Bone marrow (tissue), 2 donors: Measurements from ENCODE around the gene TCEAL3.
"Not testable (repeated sequence)": the region's sequence is repeated elsewhere in the genome, so short reads cannot be mapped to it uniquely, and the experiment has no call there.

Experiments
- DNase-seq, 2 donors: peaks; one replicate each; lab custom pipeline; 2025; lab: John Stamatoyannopoulos, UW

TCEAL3 gene

GRCh38 chrX:103607364-103608305, at the start of gene TCEAL3:
Gene TCEAL3, plus strand, starts transcription at chrX:103607963. Its CDS starts 1,102 bp downstream, at chrX:103609065.
- DNase-seq: peak in 1 of 2 donors; percentile 15

- no peak for DNase-seq
Observed at GRCh38 chrX:103560256-103560655, 47.5 kb upstream of the TCEAL3 start.

- no peak for DNase-seq
Observed at GRCh38 chrX:103562801-103563200, 45.0 kb upstream of the TCEAL3 start.

DNA sequence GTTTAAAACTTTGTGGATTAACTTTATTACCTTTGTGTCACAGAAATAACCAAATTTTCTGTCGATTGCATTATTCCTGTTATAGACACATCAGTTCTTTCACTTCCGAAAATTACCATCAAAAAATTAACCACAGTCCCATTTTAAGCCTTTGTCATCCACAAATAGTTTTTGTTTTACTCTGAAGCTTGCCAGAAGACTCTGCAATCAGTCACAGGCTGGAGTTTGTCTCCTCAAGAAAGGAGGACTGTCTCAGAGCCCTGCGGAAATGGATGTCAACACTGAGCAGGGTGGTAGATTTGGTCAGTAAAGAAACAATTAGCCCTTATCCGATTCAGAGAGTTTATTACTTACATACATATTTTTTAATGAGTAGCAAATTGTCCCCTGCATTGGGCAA, 42.6 kb upstream of the TCEAL3 start:
- DNase-seq: no peak

DNA sequence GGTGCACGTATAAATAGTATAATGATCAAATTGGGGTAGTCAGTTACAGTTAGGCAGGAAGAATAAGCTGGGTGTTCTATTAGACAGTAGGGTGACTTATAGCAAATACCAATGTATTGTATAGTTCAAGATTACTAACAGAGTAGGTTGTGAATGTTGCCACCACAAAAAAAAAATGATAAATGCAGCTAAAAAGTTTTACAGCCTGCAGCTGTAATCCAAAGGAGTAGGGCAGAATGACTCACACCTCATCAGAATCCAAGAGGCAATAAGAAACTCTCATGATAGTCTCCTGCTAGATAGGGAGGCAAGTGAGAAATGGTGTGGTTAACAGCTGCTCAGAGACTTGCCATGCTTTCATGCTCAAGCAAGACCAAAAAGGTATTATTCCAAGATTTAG, 42.0 kb upstream of the TCEAL3 start:
- DNase-seq: no peak

DNA sequence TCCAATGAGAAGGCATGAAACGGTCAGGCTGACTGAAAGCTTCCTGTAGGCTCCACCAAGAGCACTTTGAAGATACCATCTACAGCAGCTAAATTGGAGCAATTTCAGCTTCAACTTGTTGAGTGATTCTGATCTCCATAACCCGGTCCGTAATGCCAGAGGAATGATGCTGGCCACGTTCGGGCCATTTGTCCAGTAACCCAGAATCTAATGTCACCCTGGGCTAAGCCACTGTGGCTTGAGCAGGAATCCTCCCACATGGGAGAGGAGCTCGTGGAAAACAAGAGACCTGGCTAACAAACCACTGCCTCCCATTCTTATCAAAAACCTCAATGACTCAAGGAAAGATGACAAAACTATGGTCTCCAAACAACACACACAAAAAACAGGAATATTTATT, 36.6 kb upstream of the TCEAL3 start:
- no peak for DNase-seq

DNA sequence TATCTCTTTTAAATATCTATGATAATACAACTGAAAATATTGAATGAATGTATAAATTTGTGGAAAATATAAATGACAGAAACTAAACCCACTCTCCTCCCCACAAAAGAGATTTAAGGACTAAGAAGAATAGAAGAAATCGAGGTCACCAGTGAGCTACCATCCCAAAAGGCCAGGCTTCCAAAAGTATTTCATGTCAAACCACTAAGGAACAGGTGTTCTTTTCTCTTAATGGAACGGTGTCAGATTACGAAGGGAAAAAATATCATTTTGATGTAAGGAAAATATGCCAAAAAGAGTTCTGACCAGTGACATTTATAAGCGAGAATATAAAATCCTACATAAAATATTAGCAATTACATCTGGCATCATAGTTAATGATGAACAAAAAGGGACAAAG, 36.0 kb upstream of the TCEAL3 start:
- DNase-seq: no peak

GRCh38 chrX:103573202-103573601, 34.6 kb upstream of the TCEAL3 start:
- DNase-seq: no peak

GRCh38 chrX:103584596-103584995, 23.2 kb upstream of the TCEAL3 start:
- DNase-seq: no peak

DNA sequence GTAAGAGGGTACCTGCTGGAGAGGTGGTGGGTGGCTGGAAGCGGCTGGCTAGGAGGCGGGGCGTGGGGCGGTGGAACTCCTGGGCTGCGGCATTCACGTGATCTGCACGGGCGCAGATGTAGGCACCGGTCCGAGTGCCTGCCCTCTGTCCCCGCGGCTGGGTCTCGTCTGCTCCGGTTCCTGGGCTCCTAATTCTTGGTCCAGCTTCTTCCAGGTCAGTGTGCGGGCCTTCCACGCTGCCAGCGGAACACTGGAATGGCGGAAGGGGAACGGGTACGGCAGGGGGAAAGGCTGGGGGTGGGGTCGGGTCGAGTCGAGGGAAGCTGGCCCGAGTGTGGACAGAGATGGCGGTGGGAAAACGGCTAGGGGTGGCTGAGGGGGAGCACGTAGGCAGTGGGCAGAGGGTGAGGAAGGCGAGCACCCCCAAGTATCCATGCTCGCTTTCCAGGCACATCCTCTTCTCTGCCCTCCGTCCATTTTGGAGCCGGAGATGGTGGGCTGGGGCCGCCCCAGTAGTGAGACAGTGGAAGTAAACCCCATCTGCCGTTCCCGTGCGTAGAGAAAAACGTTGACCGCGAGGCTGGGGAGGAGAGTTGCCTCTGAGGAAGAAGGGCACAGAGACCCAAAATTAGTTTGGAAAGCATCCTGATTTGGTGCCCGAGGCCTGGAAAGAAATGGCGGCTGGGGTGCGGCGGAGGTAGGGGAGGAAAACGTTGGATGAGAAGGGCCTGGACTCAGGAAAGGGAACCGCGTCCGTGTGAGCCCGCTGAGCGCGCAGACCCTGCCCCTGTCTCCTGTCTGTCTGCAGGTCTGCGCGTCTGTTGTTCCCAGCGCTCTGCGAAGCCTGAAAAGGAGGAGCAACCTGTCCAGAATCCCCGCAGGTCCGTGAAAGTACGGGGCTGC, 22.1 kb upstream of the TCEAL3 start, which contains the start of gene TCEAL4:
Gene TCEAL4 (plus strand): TSS at position 105 of the 903 bp plus-strand sequence. CDS start 1,161 bp downstream, outside the sequence.
- peak in 1 of 2 donors; percentile 2 for DNase-seq

DNA sequence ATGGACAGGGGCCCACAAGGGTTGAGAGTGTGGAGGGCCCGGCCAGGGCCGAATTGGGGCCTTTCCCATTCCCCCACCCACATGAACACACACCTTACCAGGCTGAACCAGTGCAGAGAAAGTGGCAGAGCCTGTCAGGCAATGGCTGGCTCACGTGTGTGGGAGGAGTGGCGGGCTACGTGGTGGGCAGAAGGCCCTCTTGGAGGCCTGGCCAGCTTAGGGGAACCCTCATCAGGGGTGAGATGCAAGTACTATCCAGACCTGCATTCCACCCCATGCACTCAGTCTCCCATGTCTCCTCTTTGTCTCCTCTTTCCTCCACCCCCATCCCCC, 21.5 kb upstream of the TCEAL3 start:
- no peak for DNase-seq

DNA sequence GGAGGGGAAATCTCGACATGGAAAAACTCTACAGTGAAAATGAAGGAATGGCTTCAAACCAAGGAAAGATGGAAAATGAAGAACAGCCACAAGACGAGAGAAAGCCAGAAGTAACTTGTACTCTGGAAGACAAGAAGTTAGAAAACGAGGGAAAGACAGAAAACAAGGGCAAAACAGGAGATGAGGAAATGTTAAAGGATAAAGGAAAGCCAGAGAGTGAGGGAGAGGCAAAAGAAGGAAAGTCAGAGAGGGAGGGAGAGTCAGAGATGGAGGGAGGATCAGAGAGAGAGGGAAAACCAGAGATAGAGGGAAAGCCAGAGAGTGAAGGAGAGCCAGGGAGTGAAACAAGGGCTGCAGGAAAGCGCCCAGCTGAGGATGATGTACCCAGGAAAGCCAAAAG, 21.1 kb upstream of the TCEAL3 start:
- DNase-seq: no peak

DNA sequence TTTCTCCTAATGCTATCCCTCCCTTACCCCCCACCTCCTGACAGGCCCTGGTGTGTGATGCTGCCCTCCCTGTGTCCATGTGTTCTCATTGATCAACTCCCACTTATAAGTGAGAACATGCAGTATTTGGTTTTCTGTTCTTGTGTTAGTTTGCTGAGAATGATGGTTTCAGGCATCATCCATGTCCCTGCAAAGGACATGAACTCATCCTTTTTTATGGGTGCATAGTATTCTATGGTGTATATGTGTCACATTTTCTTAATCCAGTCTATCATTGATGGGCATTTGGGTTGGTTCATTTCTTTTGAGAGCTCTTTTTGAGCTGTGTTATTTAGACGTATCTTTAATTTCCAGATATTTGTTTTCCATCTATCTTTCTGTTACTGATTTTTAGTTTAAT, 15.5 kb upstream of the TCEAL3 start:
- not testable (repeated sequence) for DNase-seq

DNA sequence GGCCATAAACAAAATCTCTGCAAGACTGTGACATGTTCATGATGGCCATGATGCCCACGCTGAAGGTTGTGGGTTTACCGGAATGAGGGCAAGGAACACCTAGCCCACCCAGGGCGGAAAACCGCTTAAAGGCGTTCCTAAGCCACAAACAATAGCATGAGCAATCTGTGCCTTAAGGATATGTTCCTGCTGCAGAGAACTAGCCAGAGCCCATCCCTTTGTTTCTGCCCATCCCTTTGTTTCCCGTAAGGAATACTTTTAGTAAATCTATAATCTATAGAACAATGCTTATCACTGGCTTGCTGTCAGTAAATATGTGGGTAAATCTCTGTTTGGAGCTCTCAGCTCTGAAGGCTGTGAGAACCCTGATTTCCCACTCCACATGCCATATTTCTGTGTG, 12.6 kb upstream of the TCEAL3 start:
- not testable (repeated sequence) for DNase-seq

DNA sequence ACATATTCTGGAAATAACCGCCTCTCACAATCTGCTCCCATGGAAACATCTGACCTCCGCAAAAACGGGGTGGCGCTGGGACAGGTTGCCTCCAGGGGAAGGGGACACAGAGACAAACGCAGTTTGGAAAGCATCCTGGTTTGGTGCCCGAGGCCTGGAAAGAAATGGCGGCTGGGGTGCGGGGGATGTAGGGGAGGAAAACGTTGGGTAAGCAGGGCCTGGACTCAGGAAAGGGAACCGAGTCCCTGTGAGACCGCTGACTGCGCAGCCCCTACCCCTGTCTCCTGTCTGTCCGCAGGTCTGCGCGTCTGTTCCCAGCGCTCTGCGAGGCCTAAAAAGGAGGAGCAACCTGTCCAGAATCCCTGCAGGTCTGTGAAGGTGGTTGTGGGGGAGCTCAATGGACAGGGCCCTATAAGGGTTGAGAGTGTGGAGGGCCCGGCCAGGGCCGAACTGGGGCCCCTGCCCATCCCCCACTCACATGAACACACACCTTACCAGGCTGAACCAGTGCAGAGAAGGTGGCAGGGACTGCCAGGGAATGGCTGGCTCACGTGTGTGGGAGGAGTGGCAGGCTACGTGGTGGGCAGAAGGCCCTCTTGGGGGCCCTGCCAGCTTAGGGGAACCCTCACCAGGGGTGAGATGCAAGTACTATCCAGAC, 672 bp downstream of the TCEAL3 start:
- peak in 1 of 2 donors; percentile 15 for DNase-seq

- DNase-seq: no peak
Observed at GRCh38 chrX:103610282-103610681, 2.5 kb downstream of the TCEAL3 start.

DNA sequence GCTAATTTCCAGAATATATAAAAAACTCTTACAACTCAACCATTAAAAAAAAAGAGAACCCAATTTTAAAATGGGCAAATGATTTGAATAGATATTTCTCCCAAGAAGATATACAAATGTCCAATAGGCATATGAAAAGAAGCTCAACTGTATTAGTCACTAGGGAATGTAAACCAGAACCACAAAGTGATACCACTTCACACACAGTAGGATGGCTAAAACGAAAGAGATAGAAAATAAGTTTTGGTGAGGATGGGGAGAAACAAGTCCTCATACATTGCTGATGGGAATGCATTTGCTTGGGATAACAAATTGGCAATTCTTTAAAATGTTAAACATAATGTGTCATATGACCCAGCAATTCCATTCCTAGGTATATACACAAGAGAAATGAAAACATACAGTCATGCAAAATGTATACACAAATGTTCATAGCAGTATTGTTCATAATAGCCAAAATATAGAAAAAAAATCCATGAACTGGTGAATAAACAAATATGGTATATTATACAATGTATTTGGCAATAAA, 5.7 kb downstream of the TCEAL3 start:
- DNase-seq: no peak

DNA sequence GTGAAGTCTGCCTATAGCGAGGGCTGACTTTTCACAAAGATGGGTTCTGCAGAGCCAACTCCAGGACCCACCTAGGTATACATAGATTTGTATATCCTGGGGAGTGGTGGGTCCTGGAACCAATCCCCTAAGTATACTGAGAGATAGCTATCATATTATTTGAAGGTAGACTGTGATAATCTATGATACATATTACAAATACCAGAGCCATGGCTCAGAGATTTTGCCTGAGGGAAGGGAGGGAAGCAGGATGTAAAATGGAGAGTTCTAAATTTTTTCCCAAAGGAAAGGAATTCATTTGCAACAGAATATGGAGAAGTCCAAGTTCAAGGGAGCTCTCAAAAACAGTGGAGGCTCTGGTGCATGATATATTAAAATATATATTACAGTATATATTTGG, 7.2 kb downstream of the TCEAL3 start:
- no peak for DNase-seq

GRCh38 chrX:103615781-103616371, 8.1 kb downstream of the TCEAL3 start:
- DNase-seq: no peak

DNA sequence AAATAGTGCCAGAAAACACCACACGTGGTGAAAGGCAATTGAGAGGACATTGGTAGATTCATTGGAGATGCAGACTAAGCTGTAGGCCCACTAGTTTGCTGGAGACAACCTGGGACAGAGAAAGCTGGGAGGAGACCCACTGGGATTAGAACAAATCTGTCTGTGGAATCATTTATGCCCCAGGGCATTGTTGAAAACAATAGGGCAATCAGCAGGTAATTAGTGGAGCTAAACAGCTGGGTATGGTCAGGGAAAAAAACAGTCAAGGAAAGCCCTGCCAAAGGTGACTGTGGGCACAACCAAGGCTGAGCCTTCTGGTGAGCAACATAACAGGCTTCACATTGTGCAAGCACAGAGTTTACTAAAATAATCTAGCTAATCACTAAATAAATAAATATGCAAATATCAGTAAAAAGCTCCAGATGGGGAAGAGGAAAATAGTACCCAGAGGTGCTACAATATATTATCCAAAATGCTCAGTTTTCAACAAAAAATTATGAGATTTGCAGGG, 9.0 kb downstream of the TCEAL3 start:
- no peak for DNase-seq

GRCh38 chrX:103624111-103624510, 16.3 kb downstream of the TCEAL3 start:
- DNase-seq: no peak
